ENCODE data around the gene PHTF2.

- no peak for TF ChIP-seq CTCF (IDR thresholded peaks at IDR 0.05)
- TF ChIP-seq POLR2A (IDR thresholded peaks at IDR 0.05) = no peak
These were observed 31.6 kb upstream of the PHTF2 start for GRCh38 chr7:77766801-77767605.

Measured in ovary (tissue), 3 donors.